Thyroid gland (tissue), 4 donors: ENCODE results near the gene KTN1. TPM values are rescaled to one million over a fixed set of nuclear protein-coding genes. Genes with fewer than 3 reads are reported as not detected.
A peak's percentile ranks its signal among the peaks of the same experiment; 100 is the strongest.

ENCODE experiments used
- DNase-seq, 2 donors: peaks; one replicate each; pipeline ENCODE4 v3.0.0-alpha.2; 2019
- H3K27ac ChIP-seq, 3 donors: fragments of 200-600 bp; sonication (generic); 1 replicate in 2 of 3; 2 replicates in 1 of 3; pipeline ENCODE4 v1.5.1; 2016 to 2019; ENCODE audit warnings: mild to moderate bottlenecking in 1 of 3, moderate library complexity in 1 of 3
- H3K27me3 ChIP-seq: fragments of 200-600 bp; sonication (generic); one replicate; pipeline ENCODE4 v1.5.1; 2019
- H3K36me3 ChIP-seq, 2 donors: fragments of 200-600 bp; sonication (generic); one replicate each; pipeline ENCODE4 v1.5.1; 2016 to 2019
- H3K4me1 ChIP-seq, 2 donors: fragments of 200-600 bp; sonication (generic); one replicate each; pipeline ENCODE4 v1.5.1; 2017 to 2019
- H3K4me3 ChIP-seq, 3 donors: fragments of 200-600 bp; sonication (generic); replicated peaks in 1 of 3; 1 replicate in 2 of 3; 2 replicates in 1 of 3; pipeline ENCODE4 v1.5.1; 2016; ENCODE audit warnings: mild to moderate bottlenecking in 1 of 3
- H3K9me3 ChIP-seq: fragments of 200-600 bp; sonication (generic); one replicate; pipeline ENCODE4 v1.5.1; 2017
- CTCF ChIP-seq, 6 experiments: fragments of 200-600 bp in 3 of 6; fragments of 450-650 bp in 3 of 6; sonication (generic) in 3 of 6; IDR thresholded peaks; one replicate each; pipeline ENCODE4 v1.5.1; 2016 to 2019; ENCODE audit warnings: antibody characterized with exemption in 6 of 6, mild to moderate bottlenecking in 2 of 6, inconsistent platforms in 1 of 6, moderate library complexity in 1 of 6
- POLR2A ChIP-seq, 2 donors: fragments of 450-650 bp; IDR thresholded peaks; one replicate each; pipeline ENCODE4 v1.6.1; 2017; ENCODE audit warnings: antibody characterized with exemption in 2 of 2, mild to moderate bottlenecking in 2 of 2, moderate library complexity in 1 of 2
- WGBS, 2 donors: methylation state at CpG; one replicate each; pipeline ENCODE4 v1.1.5; 2017; 5-methylcytosine and 5-hydroxymethylcytosine counted together
- intact Hi-C: fragments of 100-400 bp; cut with DNase I; formaldehyde crosslinking; loops from one replicate; pipeline ENCODE4 v1.15.1; 2023
- total RNA-seq, 4 donors: library from RNA; depleted of rRNA; stranded (reverse); fragments of >200 nt; gene quantifications; one replicate each; pipeline ENCODE4 v1.2.3, GENCODE V29; 2016

Gene KTN1
- total RNA-seq, 4 donors from 2014 or later: 164 to 222 (median 195) TPM

DNA sequence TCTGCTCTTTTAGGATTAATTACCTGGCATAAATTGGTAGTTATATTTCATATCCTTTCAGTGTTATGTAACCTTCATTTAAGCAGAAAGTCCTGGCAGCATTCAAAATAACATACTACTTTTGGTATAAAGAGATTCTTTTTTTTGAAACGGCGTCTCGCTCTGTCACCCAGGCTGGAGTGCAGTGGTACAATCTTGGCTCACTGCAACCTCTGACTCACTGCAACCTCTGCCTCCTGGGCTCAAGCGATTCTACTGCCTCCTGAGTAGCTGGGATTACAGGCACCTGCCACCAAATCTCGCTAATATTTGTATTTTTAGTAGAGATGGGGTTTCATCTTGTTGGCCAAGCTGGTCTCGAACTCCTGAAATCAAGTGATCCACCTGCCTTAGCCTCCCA lies 9.2 kb downstream of the KTN1 start:
- no peak for TF ChIP-seq CTCF (IDR thresholded peaks at IDR 0.05)
- TF ChIP-seq POLR2A (IDR thresholded peaks at IDR 0.05): no peak
- Histone ChIP-seq H3K27ac (no peak overlapping the region), H3K4me1 (peaks cover 47 to 51% of the 10 kb centered on the region in 2 donors), H3K27me3 (no peaks in the 10 kb centered on the region), H3K4me3 (no peak overlapping the region), H3K36me3 (no peaks in the 10 kb centered on the region), H3K9me3 (no peaks in the 10 kb centered on the region)
- intact Hi-C loops: no loop called here
- 82 to 84% methylated on average over 6 of the region's 6 CpGs for WGBS, 2 donors
- peak in 1 of 2 donors; percentile 25 for DNase-seq

- Histone ChIP-seq H3K4me3 (no peak overlapping the region), H3K36me3 (no peaks in the 10 kb centered on the region), H3K9me3 (no peaks in the 10 kb centered on the region), H3K27me3 (no peaks in the 10 kb centered on the region), H3K27ac (no peak overlapping the region), H3K4me1 (peaks cover 30 to 31% of the 10 kb centered on the region in 2 donors)
- WGBS, 2 donors: 79 to 81% methylated on average over 2 of the region's 2 CpGs
- no peak for DNase-seq
- intact Hi-C loops: no loop called here
- TF ChIP-seq POLR2A (IDR thresholded peaks at IDR 0.05) (no peak), CTCF (IDR thresholded peaks at IDR 0.05) (no peak)
Observed at GRCh38 chr14:55592436-55592835, 12.4 kb downstream of the KTN1 start.

GRCh38 chr14:55593698-55594097 lies 13.7 kb downstream of the KTN1 start:
- no peaks in the 10 kb centered on the region for H3K27me3 ChIP-seq
- peak overlapping the region; percentile 0 to 24 (median 23) for H3K27ac ChIP-seq
- H3K36me3 ChIP-seq: no peaks in the 10 kb centered on the region
- TF ChIP-seq CTCF (IDR thresholded peaks at IDR 0.05) (no peak), POLR2A (IDR thresholded peaks at IDR 0.05) (no peak)
- no peak for DNase-seq
- no peaks in the 10 kb centered on the region for H3K9me3 ChIP-seq
- 76 to 83% methylated on average over 2 of the region's 2 CpGs for WGBS, 2 donors
- H3K4me3 ChIP-seq: no peak overlapping the region
- intact Hi-C loops: no loop called here
- H3K4me1 ChIP-seq: peaks cover 18 to 19% of the 10 kb centered on the region in 2 donors

GRCh38 chr14:55599250-55599879 lies 19.4 kb downstream of the KTN1 start:
- no peak for DNase-seq
- intact Hi-C loops: no loop called here

More at GRCh38 chr14:55599250-55599879, 19.4 kb downstream of the KTN1 start:
- TF ChIP-seq POLR2A (IDR thresholded peaks at IDR 0.05): no peak
- no peak for TF ChIP-seq CTCF (IDR thresholded peaks at IDR 0.05)
- no peaks in the 10 kb centered on the region for H3K27me3 ChIP-seq
- no peak overlapping the region for H3K4me3 ChIP-seq
- no peak overlapping the region for H3K27ac ChIP-seq
- H3K4me1 ChIP-seq: peaks cover 2 to 8% of the 10 kb centered on the region in 2 donors
- no peaks in the 10 kb centered on the region for H3K36me3 ChIP-seq
- H3K9me3 ChIP-seq: no peaks in the 10 kb centered on the region
- 86 to 93% methylated on average over 14 of the region's 14 CpGs for WGBS, 2 donors
